Measurements from ENCODE around the gene KATNAL1. TPM values are rescaled to one million over a fixed set of nuclear protein-coding genes. Genes with fewer than 3 reads are reported as not detected.
"Not testable (repeated sequence)": the region's sequence is repeated elsewhere in the genome, so short reads cannot be mapped to it uniquely, and the experiment has no call there.

Gene KATNAL1
- total RNA-seq, 1 donor from 2014 or later, result 22.7 TPM

GRCh38 chr13:30289533-30289932, 17.8 kb downstream of the KATNAL1 start:
- no peak for TF ChIP-seq CTCF (IDR thresholded peaks at IDR 0.05; ENCODE audit: unreplicated experiment)
- Mint-ChIP-seq H3K9me3 (ENCODE audit: low read depth) (no peaks in the 10 kb centered on the region), H3K4me3 (ENCODE audit: low read depth) (no peak overlapping the region), H3K27ac (no peak overlapping the region), H3K4me1 (ENCODE audit: low read depth) (peaks cover 30% of the 10 kb centered on the region), H3K36me3 (ENCODE audit: insufficient read depth) (no peaks in the 10 kb centered on the region), H3K27me3 (no peaks in the 10 kb centered on the region)
- no peak for DNase-seq (ENCODE audit: low spot score, unreplicated experiment)

GRCh38 chr13:30286059-30286458, 21.3 kb downstream of the KATNAL1 start:
- not testable (repeated sequence) for DNase-seq (ENCODE audit: low spot score, unreplicated experiment)
- H3K4me1 Mint-ChIP-seq (ENCODE audit: low read depth), result peaks cover 26% of the 10 kb centered on the region

GRCh38 chr13:30276178-30276577, 31.2 kb downstream of the KATNAL1 start:
- H3K36me3 Mint-ChIP-seq (ENCODE audit: insufficient read depth), result peaks cover 34% of the 10 kb centered on the region
- no peak overlapping the region for H3K4me3 Mint-ChIP-seq (ENCODE audit: low read depth)
- DNase-seq (ENCODE audit: low spot score, unreplicated experiment), result no peak
- TF ChIP-seq CTCF (IDR thresholded peaks at IDR 0.05; ENCODE audit: unreplicated experiment), result no peak
- H3K27ac Mint-ChIP-seq, result no peak overlapping the region
- peaks cover 6% of the 10 kb centered on the region for H3K9me3 Mint-ChIP-seq (ENCODE audit: low read depth)
- H3K27me3 Mint-ChIP-seq, result no peaks in the 10 kb centered on the region
- peaks cover 8% of the 10 kb centered on the region for H3K4me1 Mint-ChIP-seq (ENCODE audit: low read depth)

More at GRCh38 chr13:30286059-30286458, 21.3 kb downstream of the KATNAL1 start:
- H3K36me3 Mint-ChIP-seq (ENCODE audit: insufficient read depth); H3K9me3 Mint-ChIP-seq (ENCODE audit: low read depth); H3K27ac Mint-ChIP-seq; H3K27me3 Mint-ChIP-seq; H3K4me3 Mint-ChIP-seq (ENCODE audit: low read depth): not testable (repeated sequence)

- peaks cover 33% of the 10 kb centered on the region for H3K36me3 Mint-ChIP-seq (ENCODE audit: insufficient read depth)
- no peak for TF ChIP-seq CTCF (IDR thresholded peaks at IDR 0.05; ENCODE audit: unreplicated experiment)
- no peak for DNase-seq (ENCODE audit: low spot score, unreplicated experiment)
- no peak overlapping the region for H3K27ac Mint-ChIP-seq
- no peak overlapping the region for H3K4me3 Mint-ChIP-seq (ENCODE audit: low read depth)
- peaks cover 8% of the 10 kb centered on the region for H3K4me1 Mint-ChIP-seq (ENCODE audit: low read depth)
- H3K27me3 Mint-ChIP-seq, result no peaks in the 10 kb centered on the region
- H3K9me3 Mint-ChIP-seq (ENCODE audit: low read depth), result peaks cover 6% of the 10 kb centered on the region
Measured at GRCh38 chr13:30274083-30274482, 33.3 kb downstream of the KATNAL1 start.

GRCh38 chr13:30270035-30270434, 37.3 kb downstream of the KATNAL1 start:
- DNase-seq (ENCODE audit: low spot score, unreplicated experiment); H3K9me3 Mint-ChIP-seq (ENCODE audit: low read depth); H3K4me3 Mint-ChIP-seq (ENCODE audit: low read depth); H3K27me3 Mint-ChIP-seq; H3K27ac Mint-ChIP-seq: not testable (repeated sequence)
- peaks cover 12% of the 10 kb centered on the region for H3K4me1 Mint-ChIP-seq (ENCODE audit: low read depth)
- H3K36me3 Mint-ChIP-seq (ENCODE audit: insufficient read depth), result peaks cover 21% of the 10 kb centered on the region

- DNase-seq (ENCODE audit: low spot score, unreplicated experiment), result no peak
- no peak overlapping the region for H3K4me3 Mint-ChIP-seq (ENCODE audit: low read depth)
- H3K4me1 Mint-ChIP-seq (ENCODE audit: low read depth), result peaks cover 3% of the 10 kb centered on the region
- peaks cover 17% of the 10 kb centered on the region for H3K36me3 Mint-ChIP-seq (ENCODE audit: insufficient read depth)
- TF ChIP-seq CTCF (IDR thresholded peaks at IDR 0.05; ENCODE audit: unreplicated experiment), result no peak
- H3K27me3 Mint-ChIP-seq, result no peaks in the 10 kb centered on the region
- no peaks in the 10 kb centered on the region for H3K9me3 Mint-ChIP-seq (ENCODE audit: low read depth)
- no peak overlapping the region for H3K27ac Mint-ChIP-seq
Measured at GRCh38 chr13:30268673-30269072, 38.7 kb downstream of the KATNAL1 start.
